GM19467 (cell line): ENCODE measurements around the gene DTWD2.
"Not testable (repeated sequence)": the region's sequence is repeated elsewhere in the genome, so short reads cannot be mapped to it uniquely, and the experiment has no call there.

Experiments
- ATAC-seq: cut with Tn5 transposase; IDR thresholded peaks from one replicate; pipeline ENCODE4 v1.9.1; 2021; ENCODE audit warnings: mild to moderate bottlenecking, moderate library complexity; ENCODE audit not compliant: unreplicated experiment

DTWD2 gene

DNA sequence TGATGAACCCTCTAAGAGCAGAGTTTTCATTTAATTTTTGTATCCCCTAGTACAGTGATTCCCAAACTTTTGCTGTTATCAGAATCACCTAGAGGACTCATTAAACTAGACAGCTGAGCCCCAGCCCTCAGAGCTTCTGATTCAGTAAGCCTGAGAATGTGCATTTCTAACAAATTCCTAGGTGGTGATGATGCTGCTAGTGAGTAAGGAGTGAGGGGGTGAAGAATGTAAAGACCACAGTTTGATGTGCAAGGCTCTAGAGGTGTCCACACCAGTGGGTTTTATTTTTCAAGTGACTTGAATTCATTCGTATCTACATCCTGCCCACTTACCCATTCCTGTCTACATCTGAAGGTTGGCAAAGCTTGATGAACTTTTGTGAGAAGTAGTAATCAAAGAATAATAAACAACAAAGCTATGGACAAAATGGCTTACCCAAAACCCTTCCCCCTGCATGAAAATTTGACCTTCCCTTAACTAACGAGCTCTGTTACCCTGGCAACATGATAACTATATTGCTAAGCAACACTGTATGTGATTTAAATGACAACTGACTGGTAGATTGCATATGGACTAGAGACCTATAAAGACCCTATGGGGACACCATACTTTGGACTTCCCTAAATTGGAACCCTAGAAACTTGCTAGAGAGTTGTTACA, 35.2 kb downstream of the DTWD2 start:
- ATAC-seq, result no peak

DNA sequence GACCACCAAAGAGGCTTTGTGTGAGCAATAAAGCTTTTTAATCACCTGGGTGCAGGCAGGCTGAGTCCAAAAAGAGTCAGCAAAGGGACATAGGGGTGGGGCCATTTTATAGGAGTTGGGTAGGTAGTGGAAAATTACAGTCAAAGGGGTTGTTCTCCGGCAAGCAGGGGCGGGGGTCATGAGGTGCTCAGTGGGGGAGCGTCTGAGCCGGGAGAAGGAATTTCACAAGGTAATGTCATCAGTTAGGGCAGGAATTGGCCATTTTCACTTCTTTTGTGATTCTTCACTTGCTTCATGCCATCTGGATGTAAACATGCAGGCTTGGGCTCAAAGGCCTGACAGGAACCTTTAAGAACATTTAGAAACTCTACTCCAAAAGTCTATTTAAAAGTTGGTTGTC, 36.0 kb downstream of the DTWD2 start:
- ATAC-seq, result not testable (repeated sequence)

GRCh38 chr5:118950354-118950753, 38.0 kb downstream of the DTWD2 start:
- ATAC-seq, result not testable (repeated sequence)

GRCh38 chr5:118946138-118946800, 42.1 kb downstream of the DTWD2 start:
- ATAC-seq, result no peak

DNA sequence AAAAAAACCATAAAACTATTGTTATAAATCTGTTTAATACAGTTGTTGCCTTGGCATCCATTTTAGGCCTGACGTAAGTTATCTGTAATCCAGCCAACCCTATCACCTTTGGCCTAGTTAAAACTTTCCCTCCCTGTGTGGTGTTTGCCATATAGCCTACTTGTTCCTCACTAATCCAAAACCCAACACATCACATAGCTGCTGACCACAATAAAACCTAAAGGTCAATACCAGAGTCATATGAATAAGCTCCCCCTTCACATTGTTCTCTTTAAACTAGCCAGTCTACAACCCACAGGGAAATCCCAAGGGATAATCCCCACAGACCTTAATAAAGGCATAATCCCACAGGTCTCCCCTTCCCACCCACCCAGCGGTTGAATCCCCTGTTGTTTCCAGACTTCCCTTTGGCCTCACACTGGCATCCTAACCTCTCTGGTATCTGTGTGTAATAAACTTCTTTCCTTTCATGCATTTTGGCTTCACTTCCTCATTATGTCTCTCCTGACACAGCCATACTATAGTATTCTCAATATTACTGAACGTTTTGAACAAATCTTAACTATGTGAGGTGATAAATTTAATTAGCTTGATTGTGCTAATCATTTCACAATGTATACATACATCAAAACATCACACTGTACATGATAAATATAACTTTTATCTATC, 50.8 kb downstream of the DTWD2 start:
- ATAC-seq, result no peak

GRCh38 chr5:118933703-118934102, 54.6 kb downstream of the DTWD2 start:
- ATAC-seq, result no peak

- ATAC-seq, result no peak
Observed at GRCh38 chr5:118931564-118931963, 56.8 kb downstream of the DTWD2 start.

- no peak for ATAC-seq
Observed at GRCh38 chr5:118924006-118924389, 64.3 kb downstream of the DTWD2 start.

GRCh38 chr5:118923295-118924005, 64.9 kb downstream of the DTWD2 start:
- no peak for ATAC-seq

DNA sequence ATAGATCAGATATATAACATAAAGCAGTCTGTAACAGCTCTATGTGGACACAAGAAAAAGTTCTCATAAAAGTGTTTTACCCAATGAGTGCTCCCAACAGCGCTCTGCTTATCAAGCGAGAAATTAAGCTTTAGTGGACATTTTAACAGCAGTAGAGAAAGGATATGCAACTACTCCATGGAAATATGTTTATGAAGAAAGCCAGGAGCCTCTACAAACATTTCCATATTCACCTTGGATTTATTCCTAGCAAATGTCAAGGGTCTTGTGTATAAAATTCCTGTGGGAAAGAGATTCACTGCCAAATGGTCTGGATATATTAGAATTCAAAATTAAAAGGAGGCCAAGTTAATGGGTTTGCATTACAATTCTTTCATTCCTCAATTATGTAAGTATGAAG, 66.5 kb downstream of the DTWD2 start:
- no peak for ATAC-seq

- no peak for ATAC-seq
Observed at GRCh38 chr5:118919016-118919415, 69.3 kb downstream of the DTWD2 start.

DNA sequence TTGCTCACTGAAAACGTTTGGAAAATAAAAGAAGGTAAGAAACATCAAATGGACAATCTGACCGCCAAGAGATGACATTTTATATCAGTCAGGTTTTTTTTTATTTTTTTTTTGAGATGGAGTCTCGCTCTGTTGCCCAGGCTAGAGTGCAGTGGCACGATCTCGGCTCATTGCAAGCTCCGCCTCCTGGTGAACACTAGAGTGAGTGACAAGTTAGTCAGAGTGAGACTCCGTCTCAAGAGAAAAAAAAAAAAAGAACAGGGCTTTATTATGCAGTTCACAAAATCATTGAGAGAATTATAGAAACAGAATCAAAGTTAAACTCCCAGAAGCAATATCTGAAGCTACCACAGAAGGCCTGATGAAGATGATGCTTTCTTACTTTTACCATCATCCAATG, 70.1 kb downstream of the DTWD2 start:
- ATAC-seq, result no peak

GRCh38 chr5:118907536-118907935, 80.8 kb downstream of the DTWD2 start:
- ATAC-seq, result not testable (repeated sequence)

DNA sequence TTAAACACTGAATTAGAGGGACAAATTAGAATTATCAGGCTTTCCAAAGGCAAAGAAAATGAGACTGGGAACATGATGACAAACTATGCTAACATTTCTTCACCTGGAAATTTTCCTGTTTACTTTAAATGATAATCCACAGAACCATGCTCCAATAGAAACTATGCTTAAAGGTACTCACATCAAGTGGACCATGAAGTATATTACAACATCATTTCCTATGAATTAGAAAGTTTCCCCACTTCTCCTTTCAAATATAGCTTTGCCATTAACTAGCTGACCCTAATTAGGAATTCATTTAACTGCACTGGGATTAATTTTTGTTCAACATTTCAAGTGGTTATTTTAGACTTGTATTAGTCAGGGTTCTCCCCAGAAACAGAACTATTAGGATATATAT, 81.4 kb downstream of the DTWD2 start:
- ATAC-seq, result no peak

DNA sequence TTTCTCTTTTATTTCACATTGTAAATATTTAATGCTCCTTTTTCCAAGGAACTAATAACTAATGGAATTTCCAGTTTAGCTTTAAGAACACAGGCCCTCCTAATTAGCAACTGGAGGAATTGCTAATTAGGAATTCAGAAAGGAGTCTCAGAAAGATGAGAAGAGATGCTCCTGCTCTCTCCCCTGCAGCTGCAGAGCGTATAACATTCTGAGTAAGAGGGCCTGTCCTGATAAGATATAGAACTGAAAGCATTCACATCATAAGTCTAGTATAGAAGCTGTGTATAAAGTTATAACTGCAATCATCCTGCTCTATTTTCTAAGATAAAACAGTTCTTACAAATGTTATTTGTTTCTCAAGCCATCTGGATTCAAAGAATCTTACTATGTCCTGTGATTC, 83.2 kb downstream of the DTWD2 start:
- ATAC-seq, result no peak

DNA sequence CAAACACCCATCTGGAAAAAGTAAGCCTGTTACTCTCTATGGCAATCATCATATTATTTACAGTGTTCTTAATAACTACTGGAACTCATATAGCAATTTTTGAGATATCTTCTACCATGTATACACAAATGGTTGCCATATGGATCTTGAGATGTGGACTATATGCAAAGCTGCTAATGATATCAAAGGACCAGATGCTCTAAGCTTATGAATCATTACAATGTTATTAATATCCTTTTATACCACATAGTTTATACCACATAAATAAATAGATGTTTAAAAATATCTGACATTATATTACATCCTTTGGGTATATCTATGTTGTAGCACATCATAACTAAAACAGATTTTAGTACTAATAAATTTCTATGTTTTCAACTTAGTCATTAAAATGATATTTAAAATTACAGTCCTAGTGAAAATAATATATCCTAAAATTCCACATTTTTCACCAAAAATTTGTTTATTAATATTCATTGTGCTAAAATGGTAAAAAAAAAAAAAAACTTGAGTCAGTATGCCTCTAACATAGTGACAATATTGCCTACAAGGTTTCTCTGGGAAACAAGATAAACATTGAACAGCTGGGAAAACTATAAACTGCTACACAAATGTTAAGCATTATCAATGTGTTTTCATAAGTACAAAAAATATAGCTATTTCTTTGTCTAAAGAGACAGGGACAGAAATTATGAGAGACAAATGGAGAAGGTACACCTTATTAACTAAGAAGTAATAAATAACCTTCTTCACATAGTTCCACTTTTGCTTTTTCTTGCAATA, 85.5 kb downstream of the DTWD2 start:
- ATAC-seq, result no peak

- no peak for ATAC-seq
Observed at GRCh38 chr5:118894709-118895108, 93.6 kb downstream of the DTWD2 start.

DNA sequence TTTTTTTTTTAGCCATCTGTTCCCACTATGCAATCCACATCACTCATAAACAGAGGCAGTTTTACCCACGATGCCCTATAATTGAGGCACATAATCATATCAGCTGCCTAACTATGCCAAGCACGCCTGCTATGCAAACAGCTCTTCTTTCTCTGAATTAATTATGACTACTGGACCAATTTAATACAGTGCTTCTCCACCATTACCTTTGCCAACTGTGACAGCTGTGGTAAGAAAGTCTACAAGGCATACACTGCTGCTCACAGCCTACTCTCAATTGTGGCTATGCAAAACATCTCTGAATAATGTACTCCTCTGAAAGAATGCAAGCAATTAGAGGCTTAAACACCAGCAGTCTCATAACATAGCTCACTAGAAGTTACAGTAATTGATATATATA, 97.1 kb downstream of the DTWD2 start:
- no peak for ATAC-seq

DNA sequence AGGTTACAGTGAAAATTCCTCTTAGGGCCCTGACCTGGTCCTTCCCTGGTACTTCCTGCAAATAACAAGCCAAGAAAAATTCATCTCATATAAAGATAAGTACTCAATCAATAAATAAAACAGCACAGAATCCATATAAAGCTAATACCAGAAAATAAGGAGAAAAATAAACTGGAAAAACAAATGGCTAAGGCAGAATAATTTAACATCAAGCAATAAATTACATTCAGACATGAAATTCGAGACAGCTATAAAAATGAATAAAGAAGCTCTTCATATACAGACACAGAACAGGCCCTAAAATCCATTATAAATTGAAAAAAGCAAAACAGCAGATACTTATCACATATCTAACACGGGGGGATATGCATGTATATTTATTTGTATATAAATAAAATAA, 99.2 kb downstream of the DTWD2 start:
- ATAC-seq, result no peak

GRCh38 chr5:118888556-118888955, 99.8 kb downstream of the DTWD2 start:
- ATAC-seq, result no peak

- no peak for ATAC-seq
Observed at GRCh38 chr5:118883362-118883761, 105.0 kb downstream of the DTWD2 start.
